ENCODE results near the gene MUS81. TPM values are rescaled to one million over a fixed set of nuclear protein-coding genes. Genes with fewer than 3 reads are reported as not detected.

MUS81 gene
- polyA plus RNA-seq, 2 of the 4 experiments (the other 2 are of a cell fraction): 27.8 to 33.4 TPM

GRCh38 chr11:65885808-65886536, 25.7 kb downstream of the MUS81 start:
- DNase-seq (ENCODE audit: low read depth in 1 of 2, low spot score in 1 of 2) (no peak), ATAC-seq (no peak), FAIRE-seq (no peak)
- CTCF ChIA-PET: interaction anchor here (0.7 to 20.5 kb wide), 26 partner anchors 8 to 271 kb away, joined by 3 to 618 read pairs (median 14); partner anchors contain the start of genes AP5B1, C11orf68, CFL1 and CTSW
- TF ChIP-seq HES2 (IDR thresholded peaks at IDR 0.05): no peak
- TF ChIP-seq, protein P1, sequence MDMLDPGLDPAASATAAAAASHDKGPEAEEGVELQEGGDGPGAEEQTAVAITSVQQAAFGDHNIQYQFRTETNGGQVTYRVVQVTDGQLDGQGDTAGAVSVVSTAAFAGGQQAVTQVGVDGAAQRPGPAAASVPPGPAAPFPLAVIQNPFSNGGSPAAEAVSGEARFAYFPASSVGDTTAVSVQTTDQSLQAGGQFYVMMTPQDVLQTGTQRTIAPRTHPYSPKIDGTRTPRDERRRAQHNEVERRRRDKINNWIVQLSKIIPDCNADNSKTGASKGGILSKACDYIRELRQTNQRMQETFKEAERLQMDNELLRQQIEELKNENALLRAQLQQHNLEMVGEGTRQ (IDR thresholded peaks at IDR 0.05): no peak
- TF ChIP-seq JUNB (IDR thresholded peaks at IDR 0.05): no peak
- TF ChIP-seq ZNF302 (CRISPR knock-in tag; IDR thresholded peaks at IDR 0.05): no peak
- no peak for TF ChIP-seq EHF (CRISPR knock-in tag; IDR thresholded peaks at IDR 0.05)
- POLR2A ChIA-PET: interaction anchor here (0.9 kb wide), 1 partner anchor 26 kb away, joined by 3 read pairs; no protein-coding TSS in a partner anchor
- no peaks in the 10 kb centered on the region for H3K9me3 ChIP-seq
- H3K27ac ChIP-seq: no peak overlapping the region
- H3K4me3 ChIP-seq: no peak overlapping the region
- peaks cover 30% of the 10 kb centered on the region for H3K4me1 ChIP-seq
- H3K4me2 ChIP-seq: no peak overlapping the region
- 79% methylated on average over 10 of the region's 12 CpGs for WGBS (ENCODE audit: missing lambda C conversion rate)

DNA sequence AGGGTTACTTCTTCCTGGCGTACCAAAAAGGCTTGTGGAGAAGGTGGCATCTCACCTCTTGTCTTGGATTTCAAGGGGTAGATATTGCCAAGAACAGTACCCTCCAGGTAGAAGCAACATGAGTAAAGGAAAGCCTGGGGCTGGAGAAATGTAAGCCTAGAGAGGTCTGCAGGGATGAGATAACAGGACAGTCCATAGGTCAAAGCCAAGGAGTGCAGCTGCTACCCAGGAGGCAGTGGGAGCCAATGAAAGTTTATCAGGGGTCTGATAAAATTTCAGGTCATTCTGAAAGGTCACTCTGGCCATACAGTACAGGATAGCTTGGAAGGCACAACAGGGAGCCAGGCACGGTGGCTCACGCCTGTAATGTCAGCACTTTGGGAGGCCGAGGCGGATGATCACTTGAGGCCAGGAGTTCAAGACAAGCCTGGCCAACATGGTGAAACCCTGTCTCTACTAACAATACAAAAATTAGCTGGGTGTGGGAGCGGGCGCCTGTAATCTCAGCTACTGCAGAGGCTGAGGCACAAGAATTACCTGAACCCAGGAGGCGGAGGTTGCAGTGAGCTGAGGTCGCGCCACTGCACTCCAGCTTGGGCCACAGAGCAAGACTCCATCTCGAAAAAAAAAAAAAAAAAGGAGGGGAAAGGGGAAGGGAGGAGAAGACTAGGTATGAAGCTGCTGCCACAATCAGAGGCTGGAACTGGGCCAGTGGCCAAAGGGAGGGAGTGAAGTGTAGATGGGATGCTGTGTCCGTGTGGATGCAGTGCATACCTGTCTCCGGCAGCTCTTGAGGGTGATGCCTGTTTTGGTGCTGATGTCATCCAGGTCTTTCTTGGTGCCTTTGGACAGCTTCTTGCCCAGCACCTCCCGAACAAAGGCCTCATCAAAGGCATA, 26.8 kb downstream of the MUS81 start:
- POLR2A ChIA-PET: interaction anchor here (0.6 to 1.8 kb wide), 3 partner anchors 60 to 167 kb away, joined by 3 to 6 read pairs (median 3); partner anchors contain the start of gene RNASEH2C
- TF ChIP-seq NPAS2 (CRISPR knock-in tag; IDR thresholded peaks at IDR 0.05; ENCODE audit: borderline replicate concordance) (no peak), NFE2L2 (conservative IDR thresholded peaks at IDR 0.05; ENCODE audit: low read length) (no peak), HES2 (IDR thresholded peaks at IDR 0.05) (no peak), ATOH8 (CRISPR knock-in tag; IDR thresholded peaks at IDR 0.05; ENCODE audit: low read depth) (no peak), RAD21 (conservative IDR thresholded peaks at IDR 0.05 in 1 of 2, IDR thresholded peaks at IDR 0.05 in 1 of 2) (no peak), EHF (CRISPR knock-in tag; IDR thresholded peaks at IDR 0.05) (no peak), TFCP2L1 (CRISPR knock-in tag; IDR thresholded peaks at IDR 0.05) (no peak), HEYL (CRISPR knock-in tag; IDR thresholded peaks at IDR 0.05) (no peak), RFX5 (IDR thresholded peaks at IDR 0.05) (no peak), FOSL2 (IDR thresholded peaks at IDR 0.05) (no peak), FOSL2 (CRISPR knock-in tag; IDR thresholded peaks at IDR 0.05) (no peak), MAZ (IDR thresholded peaks at IDR 0.05; ENCODE audit: borderline replicate concordance, low read depth, low read length) (no peak), EHMT2 (IDR thresholded peaks at IDR 0.05; ENCODE audit: low read depth) (no peak), BHLHE40 (IDR thresholded peaks at IDR 0.05; ENCODE audit: low read depth, low read length) (no peak)
- FAIRE-seq (no peak), DNase-seq (ENCODE audit: low read depth in 1 of 2, low spot score in 1 of 2) (no peak), ATAC-seq (no peak)
- Histone ChIP-seq H3K9me3 (no peaks in the 10 kb centered on the region), H3K4me2 (peak overlapping the region; percentile 96), H3K27ac (peak overlapping the region; percentile 93 to 96), H3K4me1 (peaks cover 37% of the 10 kb centered on the region), H3K4me3 (peak overlapping the region; percentile 72)
- WGBS (ENCODE audit: missing lambda C conversion rate): 82% methylated on average over 14 of the region's 14 CpGs
- CTCF ChIA-PET: interaction anchor here (0.6 to 20.5 kb wide), 20 partner anchors 9 to 181 kb away, joined by 3 to 618 read pairs (median 17); partner anchors contain the start of genes C11orf68, CFL1, CTSW and DRAP1
